Endothelial cell of umbilical vein (primary cell): Measurements from ENCODE around the gene ANKH. TPM values are rescaled to one million over a fixed set of nuclear protein-coding genes. Genes with fewer than 3 reads are reported as not detected.

ENCODE experiments used
- BruUV-seq: library from RNA; stranded (reverse); fragments of 400-500 nt; replicated peaks from 2 replicates; lab custom pipeline; 2021; lab: Mats Ljungman, UMichigan
- CTCF ChIA-PET: fragments of 300-600, 350-600 bp; sonication (Branson Sonifier 250); formaldehyde crosslinking; loops from one replicate; lab custom pipeline; 2021; ENCODE audit warnings: antibody characterized with exemption, inconsistent platforms; lab: Charles Lee
- POLR2A ChIA-PET: fragments of 300-600, 350-600 bp; sonication (Branson Sonifier 250); formaldehyde crosslinking; loops from one replicate; lab custom pipeline; 2021; ENCODE audit warnings: antibody characterized with exemption, inconsistent platforms; lab: Charles Lee
- DNase-seq: peaks from one replicate; pipeline ENCODE4 v3.0.0-alpha.2; 2011; ENCODE audit warnings: low read depth, low spot score
- FAIRE-seq: peaks from 2 replicates; lab custom pipeline; 2011; peaks lifted over from hg19 to GRCh38; lab: Jason Lieb, UNC
- H2AFZ ChIP-seq: 2 replicates; pipeline ENCODE4 v1.6.0; 2012; ENCODE audit warnings: low read depth, low read length, control low read depth, inconsistent platforms
- H3K27ac ChIP-seq: 2 replicates; pipeline ENCODE4 v1.5.1; 2011; ENCODE audit warnings: low read depth, mild to moderate bottlenecking, control low read depth, low read length, moderate library complexity; ENCODE audit not compliant: insufficient read depth
- H3K27me3 ChIP-seq, 2 experiments: 2 replicates each; pipeline versions ENCODE4 v1.6.0 to v1.6.1; 2011; ENCODE audit warnings: low read length in 2 of 2, mixed read lengths in 1 of 2; ENCODE audit not compliant: control insufficient read depth in 2 of 2, insufficient read depth in 2 of 2
- H3K36me3 ChIP-seq, 2 experiments: 2 replicates in 1 of 2; 3 replicates in 1 of 2; pipeline ENCODE4 v1.5.1; 2011; ENCODE audit warnings: low read length in 2 of 2, mild to moderate bottlenecking in 1 of 2, moderate library complexity in 1 of 2; ENCODE audit not compliant: control insufficient read depth in 2 of 2, insufficient read depth in 2 of 2; ENCODE audit errors: extremely low read depth in 1 of 2
- H3K4me1 ChIP-seq: 3 replicates; pipeline ENCODE4 v1.5.1; 2011; ENCODE audit warnings: mild to moderate bottlenecking, low read length; ENCODE audit not compliant: control insufficient read depth, insufficient read depth; ENCODE audit errors: extremely low read depth
- H3K4me2 ChIP-seq: 2 replicates; pipeline ENCODE4 v1.6.1; 2011; ENCODE audit warnings: low read length, control low read depth, mixed read lengths; ENCODE audit not compliant: insufficient read depth
- H3K4me3 ChIP-seq, 3 experiments: fragments of 200-600 bp in 1 of 3; sonication (generic), shearing (Covaris generic) in 1 of 3; replicated peaks in 1 of 3; 2 replicates each; pipeline ENCODE4 v1.5.1; 2011 to 2016; ENCODE audit warnings: control low read depth in 3 of 3, low read length in 3 of 3, mild to moderate bottlenecking in 2 of 3, inconsistent platforms in 1 of 3, low read depth in 1 of 3, moderate library complexity in 1 of 3; ENCODE audit not compliant: insufficient read depth in 1 of 3
- H3K79me2 ChIP-seq: 2 replicates; pipeline ENCODE4 v1.6.0; 2012; ENCODE audit warnings: low read length, inconsistent platforms; ENCODE audit not compliant: control insufficient read depth, insufficient read depth
- H3K9ac ChIP-seq: replicated peaks from 2 replicates; pipeline ENCODE3; 2011; ENCODE audit warnings: low read length, control low read depth; ENCODE audit not compliant: insufficient read depth; ENCODE audit errors: extremely low read depth
- H3K9me1 ChIP-seq: replicated peaks from 3 replicates; pipeline ENCODE4 v1.6.0; 2011; ENCODE audit warnings: mild to moderate bottlenecking, low read length; ENCODE audit not compliant: control insufficient read depth, insufficient read depth; ENCODE audit errors: extremely low read depth
- H3K9me3 ChIP-seq: replicated peaks from 2 replicates; pipeline ENCODE4 v1.5.1; 2012; ENCODE audit warnings: low read length, inconsistent platforms; ENCODE audit not compliant: control insufficient read depth, insufficient read depth
- H4K20me1 ChIP-seq: replicated peaks from 2 replicates; pipeline ENCODE3; 2011; ENCODE audit warnings: mild to moderate bottlenecking, low read length; ENCODE audit not compliant: control insufficient read depth, insufficient read depth; ENCODE audit errors: extremely low read depth
- CTCF ChIP-seq, 2 donors: IDR thresholded peaks; 1 replicate in 1 of 2; 2 replicates in 1 of 2; pipeline ENCODE4 v1.5.1; 2011; ENCODE audit warnings: low read length in 2 of 2, mild to moderate bottlenecking in 2 of 2, moderate library complexity in 2 of 2, control low read depth in 1 of 2, inconsistent platforms in 1 of 2, low read depth in 1 of 2; ENCODE audit not compliant: insufficient read depth in 1 of 2; ENCODE audit errors: extremely low read depth in 1 of 2
- FOS ChIP-seq: IDR thresholded peaks from 2 replicates; pipeline ENCODE4 v1.6.1; 2011; ENCODE audit warnings: mild to moderate bottlenecking, low read length, moderate library complexity, borderline replicate concordance; ENCODE audit not compliant: insufficient read depth
- GATA2 ChIP-seq: IDR thresholded peaks from 2 replicates; pipeline ENCODE4 v1.7.0; 2011; ENCODE audit warnings: low read depth, mild to moderate bottlenecking, moderate library complexity, mixed read lengths, low read length; ENCODE audit not compliant: insufficient read length, insufficient read depth
- JUN ChIP-seq: IDR thresholded peaks from 2 replicates; pipeline ENCODE4 v1.6.1; 2011; ENCODE audit warnings: borderline replicate concordance, low read depth; ENCODE audit not compliant: insufficient read length, insufficient read depth
- MAX ChIP-seq: IDR thresholded peaks from 2 replicates; pipeline ENCODE4 v1.6.1; 2011; ENCODE audit not compliant: insufficient read depth, insufficient read length
- MYC ChIP-seq: IDR thresholded peaks from one replicate; pipeline ENCODE4 v1.6.1; 2011; ENCODE audit warnings: mild to moderate bottlenecking, low read depth, low read length
- dilution Hi-C: fragments of 300-500 bp; cut with MboI; formaldehyde crosslinking; loops from one replicate; pipeline ENCODE4 v1.15.0; 2019; ENCODE audit warnings: low sequenced_read_pairs; ENCODE audit not compliant: extremely low pct_ligation_motif_present
- intact Hi-C: fragments of 100-400 bp; cut with micrococcal nuclease; formaldehyde crosslinking; loops from one replicate; pipeline ENCODE4 v1.10.0; 2022
- polyA plus RNA-seq, 4 experiments: library from polyadenylated mRNA; depleted of rRNA in 3 of 4; stranded (reverse) in 3 of 4; unstranded in 1 of 4; fragments of >200 nt; gene quantifications; 2 replicates each; pipeline versions ENCODE4 v1.2.1 to v1.2.3, GENCODE V29; 2011 to 2012; ENCODE audit warnings: missing spikeins in 1 of 4
- total RNA-seq: library from RNA; stranded (reverse); gene quantifications from 2 replicates; pipeline ENCODE4 v1.2.3, GENCODE V29; 2021

ANKH gene
- total and polyA plus RNA-seq, 2 donors (not counting 3 experiments of a cell fraction or from before 2014, with no cell fraction given), result 12.7 to 31.4 TPM

GRCh38 chr5:14665949-14666348 is 205.6 kb downstream of the ANKH start:
- TF ChIP-seq MAX, result peak; percentile 9
- no peak for TF ChIP-seq JUN
- TF ChIP-seq FOS, result no peak
- peak in 1 of 2 donors; percentile 7 for TF ChIP-seq CTCF (IDR thresholded peaks at IDR 0.05; ENCODE audit: extremely low read depth in 1 of 2, insufficient read depth in 1 of 2, low read depth in 1 of 2, low read length in 2 of 2)
- no peak for TF ChIP-seq MYC
- TF ChIP-seq GATA2, result no peak
- FAIRE-seq, result no peak
- Histone ChIP-seq H3K9me1 (no peaks in the 10 kb centered on the region), H3K9me3 (no peaks in the 10 kb centered on the region), H3K36me3 (peaks cover 0 to 3% of the 10 kb centered on the region in 2 experiments), H2AFZ (no peak overlapping the region), H3K4me2 (peak overlapping the region; percentile 89), H3K27me3 (no peaks in the 10 kb centered on the region), H3K27ac (no peak overlapping the region), H3K4me1 (peaks cover 23% of the 10 kb centered on the region), H4K20me1 (peaks cover 3% of the 10 kb centered on the region), H3K4me3 (peak overlapping the region in 1 of 3 experiments; percentile 71), H3K9ac (no peak overlapping the region), H3K79me2 (peaks cover 58% of the 10 kb centered on the region)
- CTCF ChIA-PET, result interaction anchor here (3.0 kb wide), 1 partner anchor 19 kb away, joined by 13 read pairs; no protein-coding TSS in a partner anchor
- BruUV-seq, result no TSS peak
- dilution Hi-C loops, result no loop called here
- POLR2A ChIA-PET, result no interaction called here
- intact Hi-C loops, result no loop called here
- DNase-seq, result peak; percentile 15
